ENCODE measurements around the gene COL6A2. TPM values are rescaled to one million over a fixed set of nuclear protein-coding genes. Genes with fewer than 3 reads are reported as not detected.
"Not testable (repeated sequence)": the region's sequence is repeated elsewhere in the genome, so short reads cannot be mapped to it uniquely, and the experiment has no call there.

The COL6A2 gene
- total RNA-seq, 1 donor from 2014 or later: 196 TPM

GRCh38 chr21:46147429-46147828 lies 49.5 kb downstream of the COL6A2 start:
- ATAC-seq (peak; percentile 15), DNase-seq (peak; percentile 64)
- intact Hi-C loops (cut with micrococcal nuclease): not testable (repeated sequence)

- DNase-seq: peak; percentile 11
- intact Hi-C loops (cut with micrococcal nuclease): no loop called here
These were observed 50.2 kb downstream of the COL6A2 start for GRCh38 chr21:46148106-46148505.

DNA sequence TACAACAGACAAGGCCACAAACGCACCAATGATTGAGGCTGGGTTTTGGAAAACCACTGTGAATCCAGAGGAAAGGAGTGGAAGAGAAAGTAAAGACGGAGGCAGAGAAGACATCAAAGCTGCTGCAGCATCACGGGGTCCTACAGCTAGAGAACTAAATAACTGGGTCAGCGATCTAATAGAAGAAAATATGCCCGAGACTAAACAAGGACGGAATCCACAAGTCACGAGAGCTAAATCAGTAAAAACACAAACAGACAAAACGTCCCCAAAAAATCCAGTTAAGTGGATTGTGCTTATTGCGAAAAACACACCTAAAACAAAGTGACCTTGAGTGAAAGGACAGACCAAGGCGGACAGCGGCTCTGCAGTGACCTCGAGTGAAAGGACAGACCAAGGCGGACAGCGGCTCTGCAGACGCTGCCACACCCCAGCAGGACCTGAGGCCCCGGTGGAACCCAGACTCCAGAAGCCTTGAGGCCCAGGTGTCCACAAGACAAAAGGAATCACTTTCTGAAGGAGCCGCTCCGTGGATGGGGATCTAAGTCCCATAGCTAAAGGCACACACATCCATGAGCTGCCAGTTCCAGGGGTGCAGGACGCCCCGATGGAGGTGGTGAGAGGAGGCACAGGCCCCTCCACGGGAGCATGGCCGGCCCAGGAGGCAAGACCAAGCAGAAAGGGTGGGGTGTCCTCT lies 51.4 kb downstream of the COL6A2 start:
- ATAC-seq (no peak), DNase-seq (peak; percentile 19)
- intact Hi-C loops (cut with micrococcal nuclease): no loop called here

More at GRCh38 chr21:46148106-46148505, 50.2 kb downstream of the COL6A2 start:
- no peak for ATAC-seq

- no peak for ATAC-seq
- peak; percentile 19 for DNase-seq
- intact Hi-C loops (cut with micrococcal nuclease): no loop called here
These were observed 52.2 kb downstream of the COL6A2 start for GRCh38 chr21:46150073-46150472.

GRCh38 chr21:46150491-46151121 lies 52.7 kb downstream of the COL6A2 start:
- intact Hi-C loops (cut with micrococcal nuclease): no loop called here
- no peak for ATAC-seq
- DNase-seq: peak; percentile 15

- no peak for ATAC-seq
- DNase-seq: peak; percentile 31
- intact Hi-C loops (cut with micrococcal nuclease): no loop called here
These were observed 53.5 kb downstream of the COL6A2 start for GRCh38 chr21:46151261-46151988.

- DNase-seq (peak; percentile 40), ATAC-seq (peak; percentile 53)
- intact Hi-C loops (cut with micrococcal nuclease): no loop called here
These were observed 54.3 kb downstream of the COL6A2 start for GRCh38 chr21:46151989-46152926.

GRCh38 chr21:46152927-46153246 lies 55.0 kb downstream of the COL6A2 start:
- ATAC-seq: peak; percentile 44
- no peak for DNase-seq
- intact Hi-C loops (cut with micrococcal nuclease): no loop called here

DNA sequence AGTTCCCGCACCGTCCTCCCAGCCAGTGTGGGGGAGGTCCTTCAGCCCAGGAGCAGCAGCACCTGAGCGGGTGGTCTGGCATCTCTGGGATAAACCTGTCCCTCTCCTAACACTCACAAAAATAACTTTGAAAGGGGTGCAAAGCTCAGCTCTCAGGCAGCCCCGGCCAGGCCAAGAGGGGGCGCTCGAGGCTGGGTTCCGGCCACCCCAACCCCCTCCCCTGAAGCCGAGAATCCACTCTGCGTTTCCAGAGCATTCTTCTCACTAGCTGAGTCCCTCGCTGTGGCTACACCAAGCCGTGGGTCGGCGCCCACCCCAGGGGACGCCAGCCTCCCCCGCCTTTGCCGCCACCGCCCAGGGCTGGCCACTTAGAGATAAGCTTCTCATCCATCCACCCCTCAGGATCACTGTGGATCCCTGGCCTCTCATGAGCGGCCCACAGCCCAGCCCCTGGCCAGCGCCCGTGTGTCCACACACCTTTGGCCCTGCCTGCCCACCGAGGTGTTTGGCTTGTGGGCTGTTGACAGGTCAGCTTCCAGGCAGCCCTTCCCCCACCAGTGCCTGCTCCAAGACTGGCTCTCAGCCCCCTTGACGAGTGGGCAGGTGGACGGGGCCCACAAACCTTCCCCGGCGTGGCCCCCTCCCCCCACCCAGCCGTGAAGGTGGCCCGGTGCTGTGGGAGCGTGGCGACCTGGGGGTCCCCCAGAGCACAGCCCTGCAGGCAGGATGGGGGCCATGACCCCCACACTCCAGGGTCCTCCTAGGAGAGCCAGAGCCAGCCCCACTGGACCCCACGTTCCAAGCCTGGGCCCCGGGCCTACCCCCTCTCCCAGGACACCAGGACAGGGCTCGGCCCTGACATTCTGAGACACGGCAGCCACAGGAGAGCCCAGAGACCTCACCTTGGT lies 55.6 kb downstream of the COL6A2 start:
- intact Hi-C loops (cut with micrococcal nuclease): no loop called here
- peak; percentile 74 for ATAC-seq
- DNase-seq: peak; percentile 77

DNA sequence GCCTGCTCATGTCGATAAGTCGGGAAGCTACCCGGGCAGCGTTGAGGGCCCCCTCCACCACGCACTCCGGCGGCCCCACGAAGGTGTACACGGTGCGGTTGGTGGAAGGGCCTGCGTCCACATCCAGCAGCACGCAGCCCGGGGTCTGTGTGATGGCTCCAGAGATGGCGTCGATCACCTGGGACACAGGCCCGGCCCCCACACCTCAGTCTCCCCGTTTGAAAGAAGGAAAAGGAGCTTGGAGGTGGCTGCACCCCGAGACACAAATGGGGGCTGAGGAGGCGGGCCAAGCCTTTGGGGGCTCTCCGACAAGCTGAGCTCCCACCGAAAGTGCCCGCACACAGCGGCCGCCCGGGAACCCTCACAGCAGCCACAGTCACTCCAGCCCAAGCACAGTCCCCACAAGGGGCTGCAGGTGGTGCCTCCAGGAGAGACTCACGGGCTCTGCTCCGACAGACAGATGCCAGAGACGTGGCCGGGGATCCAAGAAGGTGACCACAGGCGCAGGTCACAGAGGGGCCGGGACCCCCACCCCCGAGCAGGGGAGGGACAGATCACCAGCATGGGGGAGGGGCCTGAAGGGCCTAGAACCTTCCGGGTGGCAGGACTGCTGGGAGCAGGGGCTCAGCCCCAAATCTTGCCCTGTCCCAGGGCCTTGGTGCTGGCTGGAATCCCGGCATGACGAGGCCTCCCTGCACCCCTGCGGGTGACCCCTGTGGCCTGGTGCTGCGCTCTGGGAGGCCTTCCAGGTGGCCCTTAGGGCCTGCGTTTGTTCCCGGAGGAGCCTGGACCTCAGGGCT lies 56.4 kb downstream of the COL6A2 start:
- ATAC-seq: no peak
- peak; percentile 28 for DNase-seq
- intact Hi-C loops (cut with micrococcal nuclease): no loop called here

- peak; percentile 22 for DNase-seq
- ATAC-seq: no peak
- intact Hi-C loops (cut with micrococcal nuclease): no loop called here
These were observed 57.1 kb downstream of the COL6A2 start for GRCh38 chr21:46154955-46155513.

- no peak for ATAC-seq
- peak; percentile 22 for DNase-seq
- intact Hi-C loops (cut with micrococcal nuclease): no loop called here
These were observed 57.8 kb downstream of the COL6A2 start, which contains the start of gene FTCD for GRCh38 chr21:46155514-46156377. Gene FTCD (minus strand): TSS chr21:46155579. CDS start chr21:46155523, 56 bp downstream.

DNA sequence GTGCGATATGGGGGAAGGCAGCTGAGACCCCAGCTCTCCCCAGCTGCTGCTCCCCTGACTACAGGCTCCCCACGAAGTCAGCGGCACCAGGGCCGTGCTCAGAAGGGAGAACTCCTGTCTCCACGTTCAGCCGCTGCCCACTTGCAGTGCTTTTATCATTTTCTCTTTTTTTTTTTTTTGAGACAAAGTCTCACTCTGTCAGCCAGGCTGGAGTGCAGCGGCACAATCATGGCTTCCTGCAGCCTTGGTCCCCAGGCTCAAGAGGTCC lies 58.4 kb downstream of the COL6A2 start:
- ATAC-seq: no peak
- DNase-seq: peak; percentile 21
- intact Hi-C loops (cut with micrococcal nuclease): no loop called here

DNA sequence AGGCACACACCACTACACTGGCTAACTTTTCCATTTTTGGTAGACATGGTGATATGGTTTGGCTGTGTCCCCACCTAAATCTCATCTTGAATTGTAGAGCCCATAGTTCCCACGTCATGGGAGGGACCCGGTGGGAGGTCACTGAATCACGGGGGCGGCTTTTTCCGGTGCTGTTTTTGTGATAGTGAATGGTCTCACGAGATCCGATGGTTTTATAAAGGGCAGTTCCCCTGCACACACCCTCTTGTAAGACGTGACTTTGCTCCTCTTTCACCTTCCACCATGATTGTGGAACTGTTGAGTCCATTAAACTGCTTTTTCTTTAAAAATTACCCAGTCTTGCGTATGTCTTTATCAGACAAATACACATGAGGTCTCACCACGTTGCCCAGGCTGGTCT lies 58.8 kb downstream of the COL6A2 start:
- intact Hi-C loops (cut with micrococcal nuclease): no loop called here
- no peak for ATAC-seq
- no peak for DNase-seq

- DNase-seq (no peak), ATAC-seq (no peak)
- intact Hi-C loops (cut with micrococcal nuclease): no loop called here
These were observed 59.6 kb downstream of the COL6A2 start for GRCh38 chr21:46157396-46157986.

DNA sequence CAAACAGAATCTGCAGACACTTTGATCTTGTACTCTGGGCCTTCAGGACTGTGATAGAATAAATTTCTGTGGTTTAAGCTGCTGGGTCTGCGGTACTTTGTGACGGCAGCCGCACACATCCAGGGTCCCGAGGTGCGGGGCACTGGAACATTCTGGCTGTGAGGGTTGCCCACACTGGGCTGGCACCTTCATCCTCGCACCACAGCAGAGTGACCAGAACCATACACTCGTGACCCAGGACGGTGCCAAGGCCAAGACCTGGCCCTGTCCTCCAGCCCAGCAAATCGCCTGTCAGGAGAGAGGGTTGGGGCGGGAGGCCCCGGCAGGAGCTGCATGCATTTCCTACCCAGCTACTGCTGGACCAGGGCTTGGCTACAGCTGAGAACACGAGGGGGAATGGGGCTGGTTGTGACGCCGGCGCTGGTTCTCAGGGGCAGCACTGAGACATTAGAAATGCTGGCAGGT lies 60.1 kb downstream of the COL6A2 start:
- DNase-seq: peak; percentile 16
- ATAC-seq: no peak
- intact Hi-C loops (cut with micrococcal nuclease): no loop called here

Data from left ventricle myocardium superior (tissue), 1 donor.